ENCODE results near the gene GMCL2.

GMCL2 gene

DNA sequence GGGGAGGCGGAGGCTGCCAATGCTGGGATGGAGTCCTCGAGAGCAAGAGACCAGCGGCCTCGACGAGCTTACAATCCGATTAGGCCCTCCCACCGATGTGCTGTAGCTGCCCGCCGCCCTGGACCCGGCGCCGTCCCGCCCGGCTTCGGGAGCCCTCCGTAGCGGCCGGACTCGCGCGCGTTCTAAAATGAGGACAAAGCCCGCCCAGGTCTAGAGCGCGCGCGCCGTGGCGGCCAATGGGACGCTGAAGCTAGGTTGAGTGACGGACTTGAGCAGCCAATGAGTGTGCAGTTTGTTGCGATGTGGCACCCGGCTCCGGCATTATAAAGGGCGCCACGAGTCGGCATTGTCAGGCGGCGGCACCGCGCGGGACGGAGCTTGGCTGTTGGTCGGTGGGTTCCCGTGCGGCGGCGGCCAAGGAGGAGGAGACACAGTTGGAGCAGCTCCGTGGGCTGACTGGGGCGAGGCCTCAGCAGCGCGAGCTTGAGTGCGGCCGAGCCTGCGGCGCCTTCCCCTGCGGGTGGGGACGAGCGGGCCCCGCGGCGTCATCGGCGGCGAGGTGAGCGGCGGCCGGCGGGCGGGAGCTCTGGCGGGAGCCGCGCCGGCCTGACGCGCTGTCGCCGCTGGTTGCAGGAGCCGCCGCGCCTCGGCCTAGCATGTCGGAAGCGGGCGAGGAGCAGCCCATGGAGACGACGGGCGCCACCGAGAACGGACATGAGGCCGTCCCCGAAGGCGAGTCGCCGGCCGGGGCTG, 17.2 kb upstream of the GMCL2 start, which contains the start of gene HNRNPAB:
TSS of gene HNRNPAB (plus strand) at position 352 of the 753 bp plus-strand sequence. CDS start at position 657, 305 bp downstream.
- peak; percentile 99 for DNase-seq (ENCODE audit: low spot score)
- in situ Hi-C loops (cut with MboI; ENCODE audit: low sequenced_read_pairs, unreplicated experiment): no loop called here

GRCh38 chr5:178203670-178204181, 16.6 kb upstream of the GMCL2 start:
- DNase-seq (ENCODE audit: low spot score): peak; percentile 75
- in situ Hi-C loops (cut with MboI; ENCODE audit: low sequenced_read_pairs, unreplicated experiment): no loop called here
- TF ChIP-seq, protein P1, sequence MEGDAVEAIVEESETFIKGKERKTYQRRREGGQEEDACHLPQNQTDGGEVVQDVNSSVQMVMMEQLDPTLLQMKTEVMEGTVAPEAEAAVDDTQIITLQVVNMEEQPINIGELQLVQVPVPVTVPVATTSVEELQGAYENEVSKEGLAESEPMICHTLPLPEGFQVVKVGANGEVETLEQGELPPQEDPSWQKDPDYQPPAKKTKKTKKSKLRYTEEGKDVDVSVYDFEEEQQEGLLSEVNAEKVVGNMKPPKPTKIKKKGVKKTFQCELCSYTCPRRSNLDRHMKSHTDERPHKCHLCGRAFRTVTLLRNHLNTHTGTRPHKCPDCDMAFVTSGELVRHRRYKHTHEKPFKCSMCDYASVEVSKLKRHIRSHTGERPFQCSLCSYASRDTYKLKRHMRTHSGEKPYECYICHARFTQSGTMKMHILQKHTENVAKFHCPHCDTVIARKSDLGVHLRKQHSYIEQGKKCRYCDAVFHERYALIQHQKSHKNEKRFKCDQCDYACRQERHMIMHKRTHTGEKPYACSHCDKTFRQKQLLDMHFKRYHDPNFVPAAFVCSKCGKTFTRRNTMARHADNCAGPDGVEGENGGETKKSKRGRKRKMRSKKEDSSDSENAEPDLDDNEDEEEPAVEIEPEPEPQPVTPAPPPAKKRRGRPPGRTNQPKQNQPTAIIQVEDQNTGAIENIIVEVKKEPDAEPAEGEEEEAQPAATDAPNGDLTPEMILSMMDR (IDR thresholded peaks at IDR 0.05; ENCODE audit: borderline replicate concordance, control extremely low read depth, extremely low read depth, insufficient read depth, missing control alignments): no peak

More for the DNA sequence above, 17.2 kb upstream of the GMCL2 start, which contains the start of gene HNRNPAB:
- TF ChIP-seq, protein P1 (IDR thresholded peaks at IDR 0.05; ENCODE audit: borderline replicate concordance, control extremely low read depth, extremely low read depth, insufficient read depth, missing control alignments): no peak

DNA sequence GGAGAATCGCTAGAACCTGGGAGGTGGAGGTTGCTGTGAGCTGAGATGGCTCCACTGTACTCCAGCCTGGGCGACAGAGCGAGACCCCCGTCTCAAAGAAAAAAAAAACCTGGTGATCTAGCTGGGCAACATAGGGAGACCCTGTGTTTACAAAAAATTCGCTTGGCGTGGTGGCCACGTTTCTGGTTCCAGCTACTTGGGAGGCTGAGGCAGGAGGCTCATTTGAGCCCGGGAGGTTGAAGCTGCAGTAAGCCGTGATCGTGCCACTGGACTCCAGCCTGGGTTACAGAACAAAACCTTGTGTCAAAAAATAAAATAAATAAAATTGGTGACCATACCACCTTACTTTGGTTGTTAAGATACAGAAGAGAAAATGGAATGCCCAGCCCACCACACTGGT, 15.4 kb upstream of the GMCL2 start:
- in situ Hi-C loops (cut with MboI; ENCODE audit: low sequenced_read_pairs, unreplicated experiment): no loop called here
- no peak for DNase-seq (ENCODE audit: low spot score)

DNA sequence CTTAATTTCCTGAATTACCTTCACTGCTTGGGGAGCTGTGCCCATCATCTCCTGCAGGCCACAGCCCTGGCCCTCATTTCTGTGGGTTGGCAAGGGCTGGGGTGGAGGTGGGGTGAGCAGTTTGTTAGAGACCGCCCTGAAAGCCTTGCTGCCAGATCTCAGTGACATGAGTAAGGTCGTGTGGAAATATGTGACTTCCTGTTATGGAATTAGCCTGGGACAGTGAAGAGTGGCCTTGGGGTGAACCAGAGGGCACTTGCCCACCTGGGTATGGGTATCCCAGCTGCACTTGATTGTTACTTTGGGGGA, 14.7 kb upstream of the GMCL2 start:
- TF ChIP-seq, protein P1 (IDR thresholded peaks at IDR 0.05; ENCODE audit: borderline replicate concordance, control extremely low read depth, extremely low read depth, insufficient read depth, missing control alignments): no peak
- no peak for DNase-seq (ENCODE audit: low spot score)
- in situ Hi-C loops (cut with MboI; ENCODE audit: low sequenced_read_pairs, unreplicated experiment): no loop called here

More for the DNA sequence above, 15.4 kb upstream of the GMCL2 start:
- TF ChIP-seq, protein P1 (IDR thresholded peaks at IDR 0.05; ENCODE audit: borderline replicate concordance, control extremely low read depth, extremely low read depth, insufficient read depth, missing control alignments): no peak

- in situ Hi-C loops (cut with MboI; ENCODE audit: low sequenced_read_pairs, unreplicated experiment): no loop called here
- DNase-seq (ENCODE audit: low spot score): no peak
- TF ChIP-seq, protein P1 (IDR thresholded peaks at IDR 0.05; ENCODE audit: borderline replicate concordance, control extremely low read depth, extremely low read depth, insufficient read depth, missing control alignments): no peak
Measured at GRCh38 chr5:178201221-178201926, 14.2 kb upstream of the GMCL2 start.

DNA sequence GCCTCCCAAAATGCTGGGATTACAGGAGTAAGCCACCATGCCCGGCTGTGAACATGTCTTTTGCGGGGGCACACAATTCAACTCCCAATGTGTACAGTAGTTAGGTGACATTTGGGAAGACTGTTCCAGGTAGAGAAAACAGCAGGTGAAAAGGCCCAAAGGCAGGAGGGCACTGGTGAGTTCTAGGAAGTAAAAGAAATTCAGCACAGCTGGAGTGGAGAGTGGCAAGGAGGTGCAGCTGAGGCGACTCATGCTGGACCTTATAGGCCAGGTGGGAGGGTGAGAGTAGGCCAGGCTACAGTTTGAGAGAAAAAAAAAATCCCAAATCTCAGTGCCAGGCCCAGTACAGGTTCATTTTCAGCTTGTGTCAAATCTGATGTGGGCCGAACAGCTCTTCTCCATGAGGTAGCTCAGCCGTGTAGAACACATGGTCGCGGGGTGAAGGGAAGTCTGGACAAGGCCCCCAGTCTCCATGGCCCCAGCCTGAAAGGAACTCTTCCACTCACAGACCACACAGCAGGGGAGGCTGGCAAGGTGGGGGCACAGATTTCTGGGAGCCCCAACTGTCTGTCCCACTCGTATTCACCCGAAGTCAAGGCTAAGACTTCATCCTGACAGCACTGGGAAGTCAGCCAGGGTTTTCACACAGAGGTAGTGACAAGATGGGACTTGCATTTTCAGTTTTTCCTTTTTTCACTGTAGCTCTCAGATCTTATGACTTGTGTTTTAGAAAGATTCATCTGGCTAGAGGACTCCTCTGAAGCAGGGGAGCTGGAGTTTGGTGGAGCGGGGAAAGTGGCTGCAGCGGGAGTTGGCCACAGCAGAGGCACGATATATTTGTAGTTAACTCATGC, 12.6 kb upstream of the GMCL2 start:
- no peak for DNase-seq (ENCODE audit: low spot score)
- in situ Hi-C loops (cut with MboI; ENCODE audit: low sequenced_read_pairs, unreplicated experiment): no loop called here
- TF ChIP-seq, protein P1 (IDR thresholded peaks at IDR 0.05; ENCODE audit: borderline replicate concordance, control extremely low read depth, extremely low read depth, insufficient read depth, missing control alignments): no peak

Data from GM13976 (cell line).